Mesenchymal stem cell (in vitro differentiated cells and primary cell): ENCODE measurements around the gene RABEP1.

ENCODE experiments used
- DNase-seq: peaks from one replicate; pipeline ENCODE4 v3.0.0-alpha.2; 2013
- H2AFZ ChIP-seq: one replicate; pipeline ENCODE4 v1.6.1; 2013; ENCODE audit warnings: low read depth, mild to moderate bottlenecking, control low read depth, inconsistent platforms, low read length, moderate library complexity
- H2AK5ac ChIP-seq: 2 replicates; pipeline ENCODE4 v1.6.1; 2013; ENCODE audit warnings: low read length, moderate library complexity, mild to moderate bottlenecking, inconsistent platforms; ENCODE audit not compliant: severe bottlenecking
- H2BK120ac ChIP-seq: one replicate; pipeline ENCODE4 v1.6.1; 2013; ENCODE audit warnings: low read depth, mild to moderate bottlenecking, inconsistent platforms, low read length, moderate library complexity
- H2BK12ac ChIP-seq, 2 experiments: one replicate each; pipeline ENCODE4 v1.6.1; 2013; ENCODE audit warnings: inconsistent platforms in 2 of 2, low read length in 2 of 2, mild to moderate bottlenecking in 2 of 2, moderate library complexity in 2 of 2, control low read depth in 1 of 2
- H2BK15ac ChIP-seq: one replicate; pipeline ENCODE4 v1.6.1; 2013; ENCODE audit warnings: mild to moderate bottlenecking, low read depth, inconsistent platforms; ENCODE audit not compliant: poor library complexity, severe bottlenecking
- H2BK5ac ChIP-seq: 2 replicates; pipeline ENCODE4 v1.6.1; 2013; ENCODE audit warnings: low read depth, mild to moderate bottlenecking, low read length, control low read depth, inconsistent platforms; ENCODE audit not compliant: poor library complexity, severe bottlenecking
- H3K14ac ChIP-seq, 2 experiments: one replicate each; pipeline ENCODE4 v1.6.1; 2013; ENCODE audit warnings: inconsistent platforms in 2 of 2, low read length in 2 of 2, control low read depth in 1 of 2, mild to moderate bottlenecking in 1 of 2, moderate library complexity in 1 of 2
- H3K18ac ChIP-seq, 2 experiments: one replicate each; pipeline ENCODE4 v1.6.1; 2013; ENCODE audit warnings: inconsistent platforms in 2 of 2, low read length in 2 of 2, control low read depth in 1 of 2, low read depth in 1 of 2, mild to moderate bottlenecking in 1 of 2
- H3K23ac ChIP-seq, 2 experiments: one replicate each; pipeline ENCODE4 v1.6.1; 2013; ENCODE audit warnings: inconsistent platforms in 2 of 2, low read length in 2 of 2, mild to moderate bottlenecking in 2 of 2, moderate library complexity in 2 of 2, control low read depth in 1 of 2
- H3K27ac ChIP-seq: 2 replicates; pipeline ENCODE4 v1.5.1; 2013; ENCODE audit warnings: mild to moderate bottlenecking, moderate library complexity, low read length, control low read depth, inconsistent platforms; ENCODE audit not compliant: poor library complexity, severe bottlenecking
- H3K27me3 ChIP-seq, 2 experiments: 2 replicates each; pipeline versions ENCODE4 v1.6.1 to v1.7.0; 2013; ENCODE audit warnings: low read length in 2 of 2, mild to moderate bottlenecking in 2 of 2, moderate library complexity in 2 of 2, control low read depth in 1 of 2, inconsistent platforms in 1 of 2; ENCODE audit not compliant: control insufficient read depth in 1 of 2, insufficient read depth in 1 of 2
- H3K36me3 ChIP-seq, 2 experiments: 2 replicates each; pipeline versions ENCODE4 v1.6.1 to v1.7.0; 2013; ENCODE audit warnings: low read length in 2 of 2, control low read depth in 1 of 2, inconsistent platforms in 1 of 2, low read depth in 1 of 2, mild to moderate bottlenecking in 1 of 2; ENCODE audit not compliant: insufficient read depth in 2 of 2, control insufficient read depth in 1 of 2
- H3K4ac ChIP-seq, 2 experiments: one replicate each; pipeline ENCODE4 v1.6.1; 2013; ENCODE audit warnings: inconsistent platforms in 2 of 2, low read length in 2 of 2, mild to moderate bottlenecking in 2 of 2, moderate library complexity in 2 of 2, control low read depth in 1 of 2, low read depth in 1 of 2
- H3K4me1 ChIP-seq: 2 replicates; pipeline ENCODE4 v1.6.1; 2013; ENCODE audit warnings: low read depth, low read length, control low read depth; ENCODE audit not compliant: control insufficient read depth, insufficient read depth
- H3K4me2 ChIP-seq: 2 replicates; pipeline ENCODE4 v1.6.1; 2013; ENCODE audit warnings: low read length, mild to moderate bottlenecking, inconsistent platforms; ENCODE audit not compliant: poor library complexity, severe bottlenecking
- H3K4me3 ChIP-seq, 2 experiments: 2 replicates each; pipeline versions ENCODE4 v1.5.1 to v1.7.0; 2013; ENCODE audit warnings: low read length in 2 of 2, mild to moderate bottlenecking in 2 of 2, control low read depth in 1 of 2, low read depth in 1 of 2; ENCODE audit not compliant: insufficient read depth in 1 of 2
- H3K79me1 ChIP-seq: replicated peaks from 2 replicates; pipeline ENCODE4 v1.6.1; 2013; ENCODE audit warnings: mild to moderate bottlenecking, control low read depth, low read length, inconsistent platforms; ENCODE audit not compliant: poor library complexity, severe bottlenecking
- H3K9ac ChIP-seq: 2 replicates; pipeline ENCODE4 v1.7.0; 2013; ENCODE audit warnings: mild to moderate bottlenecking, low read length, moderate library complexity
- H3K9me3 ChIP-seq: 2 replicates; pipeline ENCODE4 v1.7.0; 2013; ENCODE audit warnings: mild to moderate bottlenecking, low read length; ENCODE audit not compliant: control insufficient read depth
- H4K8ac ChIP-seq: one replicate; pipeline ENCODE4 v1.6.1; 2013; ENCODE audit warnings: inconsistent platforms, mild to moderate bottlenecking, low read length, moderate library complexity
- H4K91ac ChIP-seq: one replicate; pipeline ENCODE4 v1.6.1; 2013; ENCODE audit warnings: mild to moderate bottlenecking, low read length, inconsistent platforms
- WGBS: methylation state at CpG from one replicate; pipeline ENCODE4 v1.1.7; 2013; ENCODE audit warnings: mixed read lengths; 5-methylcytosine and 5-hydroxymethylcytosine counted together

RABEP1 gene

GRCh38 chr17:5399767-5400166 is 117.7 kb downstream of the RABEP1 start:
- Histone ChIP-seq H3K23ac (no peak overlapping the region), H3K4me2 (no peak overlapping the region), H3K9me3 (no peaks in the 10 kb centered on the region), H3K4me1 (no peaks in the 10 kb centered on the region), H3K27ac (no peak overlapping the region), H3K4ac (no peak overlapping the region), H3K27me3 (no peaks in the 10 kb centered on the region), H2BK120ac (no peak overlapping the region), H3K9ac (no peak overlapping the region), H3K14ac (no peak overlapping the region), H3K4me3 (no peak overlapping the region), H3K36me3 (peaks cover 41 to 85% of the 10 kb centered on the region in 2 experiments), H2BK15ac (no peak overlapping the region), H3K18ac (no peak overlapping the region), H2AK5ac (no peak overlapping the region), H3K79me1 (peaks cover 4% of the 10 kb centered on the region), H2AFZ (no peak overlapping the region), H2BK5ac (no peak overlapping the region), H4K8ac (no peak overlapping the region), H2BK12ac (no peak overlapping the region), H4K91ac (no peak overlapping the region)
- DNase-seq = no peak
- WGBS = 90% methylated on average over 3 of the region's 6 CpGs

GRCh38 chr17:5405400-5405799 is 123.3 kb downstream of the RABEP1 start:
- Histone ChIP-seq H3K27ac (no peak overlapping the region), H3K4me2 (no peak overlapping the region), H2BK15ac (no peak overlapping the region), H3K4me1 (no peaks in the 10 kb centered on the region), H2AK5ac (no peak overlapping the region), H3K36me3 (peaks cover 29 to 94% of the 10 kb centered on the region in 2 experiments), H2BK120ac (no peak overlapping the region), H2BK12ac (no peak overlapping the region), H3K27me3 (no peaks in the 10 kb centered on the region), H4K91ac (no peak overlapping the region), H2AFZ (no peak overlapping the region), H4K8ac (no peak overlapping the region), H3K79me1 (peaks cover 19% of the 10 kb centered on the region), H3K4me3 (no peak overlapping the region), H3K4ac (no peak overlapping the region), H3K18ac (no peak overlapping the region), H3K23ac (no peak overlapping the region), H2BK5ac (no peak overlapping the region), H3K9me3 (no peaks in the 10 kb centered on the region), H3K14ac (no peak overlapping the region), H3K9ac (no peak overlapping the region)
- WGBS = 87% methylated on average over 4 of the region's 4 CpGs
- no peak for DNase-seq

- DNase-seq = no peak
- H3K18ac ChIP-seq = no peak overlapping the region
- H3K4ac ChIP-seq = no peak overlapping the region
- no peak overlapping the region for H2BK5ac ChIP-seq
- H3K9me3 ChIP-seq = no peaks in the 10 kb centered on the region
- no peak overlapping the region for H3K23ac ChIP-seq
- H3K27ac ChIP-seq = no peak overlapping the region
- H3K4me1 ChIP-seq = peaks cover 3% of the 10 kb centered on the region
- peaks cover 21% of the 10 kb centered on the region for H3K79me1 ChIP-seq
- H2AFZ ChIP-seq = no peak overlapping the region
- no peak overlapping the region for H2AK5ac ChIP-seq
- H3K9ac ChIP-seq = no peak overlapping the region
- H2BK120ac ChIP-seq = no peak overlapping the region
- no peak overlapping the region for H3K4me3 ChIP-seq
- no peak overlapping the region for H3K4me2 ChIP-seq
- no peak overlapping the region for H4K8ac ChIP-seq
- WGBS = 100% methylated on average over 2 of the region's 5 CpGs
- no peak overlapping the region for H3K14ac ChIP-seq
- H3K36me3 ChIP-seq = peaks cover 21 to 93% of the 10 kb centered on the region in 2 experiments
- H2BK12ac ChIP-seq = no peak overlapping the region
- H4K91ac ChIP-seq = no peak overlapping the region
- no peaks in the 10 kb centered on the region for H3K27me3 ChIP-seq
- no peak overlapping the region for H2BK15ac ChIP-seq
Measured at GRCh38 chr17:5408186-5408585, 126.1 kb downstream of the RABEP1 start.

GRCh38 chr17:5410594-5411272 is 128.6 kb downstream of the RABEP1 start:
- no peak overlapping the region for H3K27ac ChIP-seq
- no peak overlapping the region for H3K14ac ChIP-seq
- H4K91ac ChIP-seq = no peak overlapping the region
- peaks cover 25% of the 10 kb centered on the region for H3K79me1 ChIP-seq
- no peak overlapping the region for H3K23ac ChIP-seq
- no peak overlapping the region for H2BK15ac ChIP-seq
- no peak for DNase-seq
- H3K9ac ChIP-seq = no peak overlapping the region
- peaks cover 9% of the 10 kb centered on the region for H3K4me1 ChIP-seq
- H2AFZ ChIP-seq = no peak overlapping the region
- no peak overlapping the region for H3K4me2 ChIP-seq
- H2BK120ac ChIP-seq = no peak overlapping the region
- no peak overlapping the region for H2BK5ac ChIP-seq
- H3K27me3 ChIP-seq = no peaks in the 10 kb centered on the region
- no peak overlapping the region for H2BK12ac ChIP-seq
- no peak overlapping the region for H3K4ac ChIP-seq
- H4K8ac ChIP-seq = no peak overlapping the region
- H3K18ac ChIP-seq = no peak overlapping the region
- no peak overlapping the region for H2AK5ac ChIP-seq
- WGBS = 98% methylated on average over 7 of the region's 7 CpGs
- peaks cover 18 to 79% of the 10 kb centered on the region in 2 experiments for H3K36me3 ChIP-seq
- no peak overlapping the region for H3K4me3 ChIP-seq
- H3K9me3 ChIP-seq = no peaks in the 10 kb centered on the region
